Measurements from ENCODE around the gene FAM174C. TPM values are rescaled to one million over a fixed set of nuclear protein-coding genes. Genes with fewer than 3 reads are reported as not detected.
A peak's percentile ranks its signal among the peaks of the same experiment; 100 is the strongest.

FAM174C gene
- total and polyA plus RNA-seq, 8 donors, result 6.2 to 240 (median 78.1) TPM

DNA sequence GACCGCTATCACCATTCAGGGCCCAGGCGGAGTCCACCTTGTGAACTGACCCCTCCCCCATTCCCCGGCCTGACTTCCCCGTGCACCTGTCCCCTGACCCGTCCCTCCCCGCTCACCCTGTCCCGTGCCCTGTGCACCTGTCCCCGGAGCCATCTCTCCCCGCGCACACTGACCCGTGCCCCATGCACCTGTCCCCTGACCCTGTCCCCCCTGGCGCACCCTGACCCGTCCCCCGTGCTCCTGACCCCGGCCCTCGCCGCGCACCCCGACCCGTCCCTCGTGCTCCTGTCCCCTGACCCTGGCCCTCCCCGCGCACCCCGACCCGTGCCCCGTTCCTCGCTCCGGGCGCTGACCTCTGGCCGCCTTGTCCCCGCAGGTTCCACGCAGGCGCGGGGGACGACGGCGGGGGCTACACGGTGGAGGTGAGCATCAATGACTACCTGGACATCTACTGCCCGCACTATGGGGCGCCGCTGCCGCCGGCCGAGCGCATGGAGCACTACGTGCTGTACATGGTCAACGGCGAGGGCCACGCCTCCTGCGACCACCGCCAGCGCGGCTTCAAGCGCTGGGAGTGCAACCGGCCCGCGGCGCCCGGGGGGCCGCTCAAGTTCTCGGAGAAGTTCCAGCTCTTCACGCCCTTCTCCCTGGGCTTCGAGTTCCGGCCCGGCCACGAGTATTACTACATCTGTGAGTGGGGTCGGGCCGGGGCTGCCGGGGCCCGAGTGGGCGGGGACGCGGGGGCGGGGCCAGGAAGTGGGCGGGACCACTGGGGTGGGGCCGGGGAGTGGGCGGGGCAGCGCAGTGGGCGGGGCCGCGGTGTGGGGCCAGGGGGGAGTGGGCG, 20.1 kb downstream of the FAM174C start:
- H3K4me3 ChIP-seq, result peak overlapping the region in 3 of 4 donors; percentile 15 to 25 (median 24)

DNA sequence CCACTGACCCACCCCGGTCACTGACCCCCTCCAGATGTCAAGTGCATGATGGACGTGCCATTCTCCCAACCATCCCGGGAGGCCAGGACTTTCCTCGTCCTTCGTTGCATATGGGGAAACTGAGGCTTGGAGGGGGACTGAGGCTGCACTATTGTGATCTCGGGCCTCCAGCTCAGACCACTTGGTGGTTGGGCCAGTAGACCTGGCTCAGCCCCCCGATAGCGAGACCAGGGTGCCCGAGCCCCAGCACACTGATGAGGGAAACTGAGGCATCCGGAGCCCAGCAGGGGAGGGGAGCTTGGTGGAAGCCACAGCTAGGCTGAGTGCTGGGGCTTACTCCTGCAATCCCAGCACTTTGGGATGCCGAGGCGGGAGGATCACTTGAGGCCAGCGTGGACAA, 20.7 kb downstream of the FAM174C start:
- TF ChIP-seq, protein P1, sequence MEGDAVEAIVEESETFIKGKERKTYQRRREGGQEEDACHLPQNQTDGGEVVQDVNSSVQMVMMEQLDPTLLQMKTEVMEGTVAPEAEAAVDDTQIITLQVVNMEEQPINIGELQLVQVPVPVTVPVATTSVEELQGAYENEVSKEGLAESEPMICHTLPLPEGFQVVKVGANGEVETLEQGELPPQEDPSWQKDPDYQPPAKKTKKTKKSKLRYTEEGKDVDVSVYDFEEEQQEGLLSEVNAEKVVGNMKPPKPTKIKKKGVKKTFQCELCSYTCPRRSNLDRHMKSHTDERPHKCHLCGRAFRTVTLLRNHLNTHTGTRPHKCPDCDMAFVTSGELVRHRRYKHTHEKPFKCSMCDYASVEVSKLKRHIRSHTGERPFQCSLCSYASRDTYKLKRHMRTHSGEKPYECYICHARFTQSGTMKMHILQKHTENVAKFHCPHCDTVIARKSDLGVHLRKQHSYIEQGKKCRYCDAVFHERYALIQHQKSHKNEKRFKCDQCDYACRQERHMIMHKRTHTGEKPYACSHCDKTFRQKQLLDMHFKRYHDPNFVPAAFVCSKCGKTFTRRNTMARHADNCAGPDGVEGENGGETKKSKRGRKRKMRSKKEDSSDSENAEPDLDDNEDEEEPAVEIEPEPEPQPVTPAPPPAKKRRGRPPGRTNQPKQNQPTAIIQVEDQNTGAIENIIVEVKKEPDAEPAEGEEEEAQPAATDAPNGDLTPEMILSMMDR (IDR thresholded peaks at IDR 0.05), result no peak
- TF ChIP-seq EP300 (IDR thresholded peaks at IDR 0.05) (no peak), POLR2AphosphoS5 (IDR thresholded peaks at IDR 0.05) (no peak), POLR2A (IDR thresholded peaks at IDR 0.05) (no peak)
- no peak for DNase-seq
- no peak overlapping the region for H3K27ac ChIP-seq
- no peaks in the 10 kb centered on the region for H3K36me3 ChIP-seq
- intact Hi-C loops (cut with DNase I; ENCODE audit: low total_unique reads), result no loop called here
- 68 to 79% (median 76%) methylated on average over 3 to 13 of the region's 13 CpGs for WGBS, 5 donors
- peaks cover 10 to 63% (median 59%) of the 10 kb centered on the region in 3 donors for H3K27me3 ChIP-seq
- H3K9me3 ChIP-seq, result no peaks in the 10 kb centered on the region
- peak overlapping the region in 1 of 4 donors; percentile 24 for H3K4me3 ChIP-seq
- H3K4me1 ChIP-seq, result peaks cover 8 to 22% (median 16%) of the 10 kb centered on the region in 4 donors

More for the DNA sequence above, 20.1 kb downstream of the FAM174C start:
- no peaks in the 10 kb centered on the region for H3K36me3 ChIP-seq
- H3K27me3 ChIP-seq, result peaks cover 10 to 68% (median 66%) of the 10 kb centered on the region in 3 donors
- no peak for TF ChIP-seq POLR2A (IDR thresholded peaks at IDR 0.05)
- no peak for TF ChIP-seq EP300 (IDR thresholded peaks at IDR 0.05)
- TF ChIP-seq, protein P1 (IDR thresholded peaks at IDR 0.05), result no peak
- TF ChIP-seq POLR2AphosphoS5 (IDR thresholded peaks at IDR 0.05), result no peak
- intact Hi-C loops (cut with DNase I; ENCODE audit: low total_unique reads), result no loop called here
- DNase-seq, result peak in 1 of 2 donors; percentile 57
- H3K4me1 ChIP-seq, result peaks cover 8 to 26% (median 18%) of the 10 kb centered on the region in 4 donors
- H3K27ac ChIP-seq, result no peak overlapping the region
- 7 to 37% (median 20%) methylated on average over 25 to 82 of the region's 82 CpGs for WGBS, 5 donors
- no peaks in the 10 kb centered on the region for H3K9me3 ChIP-seq

DNA sequence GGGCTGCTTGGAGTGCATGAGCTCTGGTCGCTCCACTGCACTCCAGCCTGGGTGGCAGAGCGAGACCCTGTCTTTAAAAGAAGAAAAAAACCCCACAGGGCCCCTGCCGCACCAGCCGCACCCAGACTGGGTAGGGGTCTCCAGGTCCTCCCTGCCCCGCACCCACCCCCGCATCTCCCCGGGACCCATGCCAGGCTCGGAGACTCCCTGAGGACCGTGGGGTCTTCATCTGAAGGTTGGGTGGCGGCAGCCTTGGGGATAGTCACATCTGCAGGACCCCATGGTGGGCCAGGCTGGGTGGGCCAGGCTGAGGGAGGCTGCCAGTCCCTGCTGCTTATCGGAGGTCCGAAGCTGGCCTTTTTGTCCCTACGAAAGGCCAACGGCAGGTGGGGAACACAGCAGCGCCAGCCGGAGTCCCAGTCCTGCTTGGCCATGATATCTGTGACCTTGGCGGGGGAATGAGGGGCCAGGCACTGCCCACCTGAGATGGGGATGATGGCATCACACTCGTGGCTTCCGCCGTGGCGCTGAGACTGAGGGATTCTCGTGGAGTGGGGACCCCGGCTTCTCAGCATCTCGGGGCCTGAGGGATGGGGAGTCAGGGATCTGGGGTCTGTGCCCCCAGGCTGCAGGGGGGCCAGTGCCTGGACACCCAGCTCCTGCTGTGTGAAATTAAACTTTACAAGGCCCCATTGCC, 21.4 kb downstream of the FAM174C start:
- H3K4me3 ChIP-seq, result no peak overlapping the region
- no peak overlapping the region for H3K27ac ChIP-seq
- DNase-seq, result no peak
- peaks cover 8 to 15% (median 13%) of the 10 kb centered on the region in 4 donors for H3K4me1 ChIP-seq
- intact Hi-C loops (cut with DNase I; ENCODE audit: low total_unique reads), result no loop called here
- peaks cover 10 to 57% (median 53%) of the 10 kb centered on the region in 3 donors for H3K27me3 ChIP-seq
- TF ChIP-seq POLR2AphosphoS5 (IDR thresholded peaks at IDR 0.05) (no peak), EP300 (IDR thresholded peaks at IDR 0.05) (no peak), POLR2A (IDR thresholded peaks at IDR 0.05) (no peak)
- TF ChIP-seq, protein P1 (IDR thresholded peaks at IDR 0.05), result no peak
- WGBS, 5 donors, result 84 to 91% (median 89%) methylated on average over 16 to 24 of the region's 24 CpGs
- H3K9me3 ChIP-seq, result no peaks in the 10 kb centered on the region
- H3K36me3 ChIP-seq, result no peaks in the 10 kb centered on the region

DNA sequence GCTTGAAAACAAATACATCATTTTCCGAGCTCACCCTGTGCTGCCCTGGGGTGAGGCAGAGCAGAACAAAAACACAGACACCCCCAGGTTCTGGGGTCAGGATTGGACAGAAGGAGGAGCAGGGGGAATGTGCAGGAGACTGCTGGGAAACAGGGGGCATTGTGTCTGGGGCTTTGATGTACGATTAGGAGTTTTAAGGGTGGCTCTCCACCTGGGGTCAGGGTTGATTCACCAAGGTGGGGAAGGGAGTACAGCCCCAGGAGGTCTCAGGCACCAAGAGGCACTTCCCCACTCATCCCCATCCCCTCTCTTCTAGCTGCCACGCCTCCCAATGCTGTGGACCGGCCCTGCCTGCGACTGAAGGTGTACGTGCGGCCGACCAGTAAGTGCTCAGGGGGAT, 22.9 kb downstream of the FAM174C start:
- Histone ChIP-seq H3K9me3 (no peaks in the 10 kb centered on the region), H3K4me1 (peaks cover 8 to 12% (median 11%) of the 10 kb centered on the region in 4 donors), H3K36me3 (no peaks in the 10 kb centered on the region), H3K27me3 (peaks cover 6 to 42% (median 38%) of the 10 kb centered on the region in 3 donors), H3K4me3 (no peak overlapping the region), H3K27ac (no peak overlapping the region)
- 73 to 94% (median 89%) methylated on average over 8 of the region's 8 CpGs for WGBS, 5 donors
- DNase-seq, result no peak
- TF ChIP-seq POLR2A (IDR thresholded peaks at IDR 0.05) (no peak), EP300 (IDR thresholded peaks at IDR 0.05) (no peak)
- TF ChIP-seq, protein P1 (IDR thresholded peaks at IDR 0.05), result no peak
- intact Hi-C loops (cut with DNase I; ENCODE audit: low total_unique reads), result no loop called here
